ENCODE results near the gene UBE2G1. TPM values are rescaled to one million over a fixed set of nuclear protein-coding genes. Genes with fewer than 3 reads are reported as not detected.

Gene UBE2G1
- total and polyA plus RNA-seq, 10 of the 15 experiments (the other 5 are each of a cell fraction or from before 2014, with no cell fraction given): 24.4 to 139 (median 77.4) TPM

- FAIRE-seq: peak; percentile 98
- RAD21 ChIA-PET (ENCODE audit: unreplicated experiment): interaction anchor here (0.5 to 4.8 kb wide), 14 partner anchors 17 to 269 kb away, joined by 3 to 79 read pairs (median 3); partner anchors contain the start of gene UBE2G1
- WGBS (ENCODE audit: insufficient coverage, insufficient replicate concordance, low lambda C conversion rate, missing lambda C conversion rate): 30% methylated on average over 23 of the region's 27 CpGs
- peak; percentile 47; the same call in 1 of the 2 replicates for TF ChIP-seq MTA2 (IDR thresholded peaks at IDR 0.05; ENCODE audit: low read depth)
- TF ChIP-seq LARP7 (IDR thresholded peaks at IDR 0.05): peak; percentile 76; the same call in 1 of the 2 replicates
- no peak for TF ChIP-seq ZNF687 (IDR thresholded peaks at IDR 0.05)
- TF ChIP-seq MEF2B (IDR thresholded peaks at IDR 0.05; ENCODE audit: partially characterized antibody, poor library complexity, severe bottlenecking): peak; percentile 54
- peak; percentile 89 to 98 (median 97); a peak in 5 of 6 replicates for TF ChIP-seq CTCF (IDR thresholded peaks at IDR 0.05 in 2 of 3, conservative IDR thresholded peaks at IDR 0.05 in 1 of 3; ENCODE audit: control insufficient read depth in 2 of 3, extremely low read depth in 1 of 3, insufficient read depth in 1 of 3, low read depth in 3 of 3, low read length in 3 of 3)
- no peak for TF ChIP-seq BMI1 (IDR thresholded peaks at IDR 0.05; ENCODE audit: borderline replicate concordance)
- no peak for TF ChIP-seq CHD1 (IDR thresholded peaks at IDR 0.05; ENCODE audit: low read depth, low read length)
- peak; percentile 36 for TF ChIP-seq RUNX3 (IDR thresholded peaks at IDR 0.05; ENCODE audit: low read length)
- peak; percentile 84; the same call in 1 of the 2 replicates for TF ChIP-seq GATAD2B (conservative IDR thresholded peaks at IDR 0.05; ENCODE audit: low read depth)
- TF ChIP-seq SPI1 (IDR thresholded peaks at IDR 0.05; ENCODE audit: borderline replicate concordance, insufficient read depth, low read depth, low read length): peak; percentile 70
- TF ChIP-seq HCFC1 (IDR thresholded peaks at IDR 0.05; ENCODE audit: low read length): no peak
- TF ChIP-seq ZNF217 (IDR thresholded peaks at IDR 0.05): peak; percentile 74; the same call in 1 of the 2 replicates
- TF ChIP-seq RB1 (IDR thresholded peaks at IDR 0.05; ENCODE audit: borderline replicate concordance): peak; percentile 73; the same call in 1 of the 2 replicates
- TF ChIP-seq ZNF384 (IDR thresholded peaks at IDR 0.05; ENCODE audit: borderline replicate concordance, low read depth, low read length): no peak
- peak; percentile 78 for TF ChIP-seq IKZF1 (conservative IDR thresholded peaks at IDR 0.05)
- no peak for TF ChIP-seq RELA (IDR thresholded peaks at IDR 0.05; ENCODE audit: borderline replicate concordance, partially characterized antibody)
- TF ChIP-seq POLR2A (IDR thresholded peaks at IDR 0.05; ENCODE audit: low read depth, low read length): no peak
Observed at GRCh38 chr17:4412933-4413831, 46.7 kb upstream of the UBE2G1 start.

More at GRCh38 chr17:4412933-4413831, 46.7 kb upstream of the UBE2G1 start:
- Histone ChIP-seq H3K4me2 (ENCODE audit: control insufficient read depth, insufficient read depth) (peak overlapping the region; percentile 71), H3K27me3 (replicated peaks in 1 of 2; ENCODE audit: control insufficient read depth in 2 of 2, insufficient read depth in 2 of 2, low read length in 1 of 2) (no peaks in the 10 kb centered on the region), H3K9ac (ENCODE audit: control insufficient read depth, insufficient read depth, low read length) (no peak overlapping the region; the same call in 1 of the 2 replicates), H3K36me3 (ENCODE audit: control insufficient read depth in 2 of 2, insufficient read depth in 2 of 2, low read length in 1 of 2) (no peaks in the 10 kb centered on the region), H3K4me3 (0 out of 2 replicates have a peak overlapping the region, but pooled peaks have one; percentile 59), H3K79me2 (ENCODE audit: control insufficient read depth, insufficient read depth, low read length) (no peaks in the 10 kb centered on the region; the same call in 1 of the 2 replicates), H3K27ac (ENCODE audit: control insufficient read depth, insufficient read depth) (peak overlapping the region; percentile 0; the same call in 1 of the 2 replicates), H4K20me1 (ENCODE audit: control insufficient read depth, insufficient read depth) (no peaks in the 10 kb centered on the region), H3K9me3 (replicated peaks; ENCODE audit: control insufficient read depth, insufficient read depth, low read length) (no peaks in the 10 kb centered on the region), H3K4me1 (ENCODE audit: control insufficient read depth, insufficient read depth, low read length) (peaks cover 4% of the 10 kb centered on the region), H2AFZ (ENCODE audit: control insufficient read depth, low read depth, low read length) (peak overlapping the region; percentile 62)
- DNase-seq (ENCODE audit: low read depth, low spot score) (peak; percentile 48), ATAC-seq (peak; percentile 100)
- ChIA-PET CTCF (interaction anchor here (0.6 to 7.4 kb wide), 20 partner anchors 11 to 499 kb away, joined by 3 to 156 read pairs (median 4); partner anchors contain the start of genes MYBBP1A and UBE2G1), SMC1A (ENCODE audit: uncharacterized antibody, unreplicated experiment) (interaction anchor here (0.8 to 2.4 kb wide), 14 partner anchors 10 to 213 kb away, joined by 3 to 45 read pairs (median 4); no protein-coding TSS in a partner anchor), POLR2A (interaction anchor here (1.0 kb wide), 3 partner anchors 19 to 198 kb away, joined by 3 to 7 read pairs (median 3); no protein-coding TSS in a partner anchor)
- in situ Hi-C loops (cut with MboI): no loop called here
- intact Hi-C loops (cut with micrococcal nuclease; ENCODE audit: unreplicated experiment): loop anchor here (1.0 to 5.0 kb wide), 5 partner anchors 36 to 213 kb away; no protein-coding TSS in a partner anchor
- BruUV-seq (replicated peaks): no TSS peak
